Fibroblast of skin of abdomen (primary cell): ENCODE data around the gene RUFY1.
"Not testable (repeated sequence)": the region's sequence is repeated elsewhere in the genome, so short reads cannot be mapped to it uniquely, and the experiment has no call there.

Source experiments
- DNase-seq: peaks from one replicate; pipeline ENCODE4 v3.0.0-alpha.2; 2013

The RUFY1 gene

DNA sequence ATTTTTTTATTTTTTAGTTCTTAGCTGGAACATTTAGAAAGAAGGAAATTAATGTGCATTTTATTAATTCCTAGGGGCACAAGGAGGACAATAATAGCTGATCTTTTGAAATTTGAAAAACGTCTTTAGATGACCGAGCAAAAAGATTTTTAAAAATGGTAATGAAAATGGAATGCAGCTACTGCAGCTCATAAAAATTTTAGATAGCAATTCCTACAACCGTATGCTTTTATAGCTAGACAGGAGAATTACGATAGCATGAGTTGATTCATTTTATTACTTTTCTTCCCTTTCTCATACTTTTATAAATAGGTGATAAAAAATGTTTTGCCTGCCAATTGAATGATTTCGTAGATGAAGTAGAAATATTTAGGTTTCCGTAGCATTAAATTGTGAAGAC is 13.7 kb upstream of the RUFY1 start:
- no peak for DNase-seq

DNA sequence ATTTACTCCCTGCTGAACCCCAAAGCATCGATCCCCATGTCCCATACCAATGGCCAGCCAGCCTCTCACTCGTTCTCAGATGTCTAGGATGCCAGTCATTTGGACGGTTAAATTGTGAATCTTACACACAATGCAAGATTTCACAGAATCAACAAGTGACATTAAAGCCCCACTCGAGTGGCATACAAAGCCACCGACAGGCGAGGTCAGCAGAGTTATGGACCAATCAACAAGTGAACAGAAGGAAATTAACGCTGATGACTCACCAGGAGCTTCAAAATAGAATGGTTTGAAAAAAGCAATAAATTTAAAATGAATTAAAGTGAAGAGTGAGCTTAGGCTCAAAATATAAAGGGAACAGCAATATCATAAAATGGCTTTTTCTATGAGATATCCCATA is 8.2 kb upstream of the RUFY1 start:
- DNase-seq: no peak

DNA sequence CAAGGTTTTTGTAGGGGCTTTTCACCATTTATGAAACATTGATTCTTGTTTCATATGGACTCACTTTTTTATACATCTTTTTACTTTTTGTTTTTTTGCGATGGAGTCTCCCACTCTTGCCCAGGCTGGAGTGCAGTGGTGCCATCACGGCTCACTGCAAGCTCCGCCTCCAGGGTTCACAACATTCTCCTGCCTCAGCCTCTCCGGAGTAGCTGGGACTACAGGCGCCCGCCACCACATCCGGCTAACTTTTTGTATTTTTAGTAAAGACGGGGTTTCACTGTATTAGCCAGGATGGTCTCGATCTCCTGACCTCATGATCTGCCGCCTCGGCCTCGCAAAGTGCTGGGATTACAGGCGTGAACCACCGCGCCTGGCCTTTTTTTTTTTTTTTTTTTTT is 7.1 kb upstream of the RUFY1 start:
- not testable (repeated sequence) for DNase-seq

DNA sequence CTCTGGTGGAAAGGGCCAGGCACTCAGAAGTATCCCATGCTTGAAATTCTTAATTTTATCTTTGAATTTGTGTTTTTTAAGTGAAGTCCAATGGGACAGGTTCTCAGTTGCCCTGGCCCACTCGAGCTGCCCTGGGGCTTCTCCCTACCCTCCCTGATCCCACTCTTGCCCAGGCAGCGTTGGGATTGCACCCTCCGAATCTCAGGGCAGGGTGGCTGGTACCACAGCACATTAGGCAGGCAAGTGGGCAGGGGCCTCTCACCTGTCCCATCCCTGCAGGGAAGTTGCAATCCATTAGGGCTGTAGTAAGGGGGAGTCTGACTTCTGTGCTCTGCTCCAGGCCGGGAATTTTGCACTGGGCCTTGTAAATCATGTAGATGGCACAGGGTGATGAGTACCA is 2.7 kb downstream of the RUFY1 start:
- DNase-seq: no peak

DNA sequence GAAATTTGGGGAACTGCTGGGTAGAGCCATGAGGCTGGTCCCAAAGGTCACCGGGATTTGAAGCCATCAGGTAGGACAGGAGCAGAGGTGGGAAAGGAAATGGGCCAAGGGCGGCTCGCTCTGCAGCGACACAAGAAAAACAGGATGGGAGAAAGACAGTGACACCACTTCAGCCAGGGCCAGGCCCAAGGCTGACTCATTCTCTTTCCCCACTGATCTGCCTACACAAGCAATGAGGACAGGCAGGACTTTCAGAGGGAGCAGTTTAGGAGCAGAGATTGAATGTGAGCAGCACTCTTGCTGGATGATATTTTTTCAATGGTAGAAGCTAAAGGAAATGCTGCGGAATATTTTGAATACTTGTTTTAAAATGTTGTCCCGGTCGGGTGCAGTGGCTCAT is 3.5 kb downstream of the RUFY1 start:
- DNase-seq: peak; percentile 38

DNA sequence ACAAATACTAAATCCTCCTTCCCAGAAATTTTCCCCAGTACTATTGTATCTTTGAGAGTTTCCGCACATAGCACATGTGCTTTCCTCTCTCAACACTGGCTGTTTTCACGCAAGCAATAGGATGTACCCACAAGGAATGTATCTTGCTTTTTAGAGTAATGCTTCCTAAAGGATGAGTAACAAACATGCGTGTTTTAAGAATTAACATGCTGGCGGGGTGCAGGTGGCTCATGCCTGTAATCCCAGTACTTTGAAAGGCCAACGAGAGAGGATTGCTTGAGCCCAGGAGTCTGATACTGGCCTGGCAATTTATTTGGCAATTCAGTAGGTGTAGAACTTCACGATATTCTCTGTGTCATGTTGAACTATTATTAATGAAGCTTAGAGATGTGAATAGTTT is 4.6 kb downstream of the RUFY1 start:
- DNase-seq: no peak

DNA sequence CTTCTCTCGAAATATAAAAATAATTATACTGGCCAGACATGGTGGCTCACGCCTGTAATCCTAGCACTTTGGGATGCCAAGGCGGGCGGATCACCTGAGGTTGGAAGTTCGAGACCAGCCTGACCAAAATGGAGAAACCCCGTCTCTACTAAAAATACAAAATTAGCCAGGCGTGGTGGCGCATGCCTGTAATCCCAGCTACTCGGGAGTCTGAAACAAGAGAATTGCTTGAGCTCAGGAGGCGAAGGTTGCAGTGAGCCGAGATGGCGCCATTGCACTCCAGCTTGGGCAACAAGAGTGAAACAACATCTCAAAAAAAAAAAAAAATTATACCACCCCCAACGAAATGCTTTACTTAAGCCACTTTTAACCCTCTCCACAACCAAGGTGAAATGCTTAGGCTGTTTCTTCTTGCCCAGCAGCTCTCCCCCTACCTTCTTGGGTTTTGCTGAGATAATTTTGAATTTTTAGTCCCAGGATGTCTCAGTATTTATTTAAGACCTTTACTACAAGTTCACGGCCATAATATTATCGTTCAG is 8.0 kb downstream of the RUFY1 start:
- not testable (repeated sequence) for DNase-seq

DNA sequence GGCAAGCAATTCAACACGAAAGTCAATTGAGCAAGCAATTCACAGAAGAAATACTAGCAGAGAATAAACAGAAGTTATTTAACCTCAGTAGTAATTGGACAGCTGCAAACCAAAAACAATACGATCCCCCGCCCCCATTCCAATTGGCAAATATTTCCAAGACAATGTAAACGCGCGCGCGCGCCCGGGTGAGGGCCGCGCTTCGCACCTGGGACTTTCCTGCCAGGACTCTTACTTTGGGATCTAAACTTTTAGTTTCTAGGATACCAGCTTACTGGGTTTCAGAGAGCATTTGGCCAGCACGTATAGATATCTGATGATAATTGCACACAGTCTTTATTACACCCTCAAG is 8.6 kb downstream of the RUFY1 start:
- DNase-seq: peak; percentile 18

DNA sequence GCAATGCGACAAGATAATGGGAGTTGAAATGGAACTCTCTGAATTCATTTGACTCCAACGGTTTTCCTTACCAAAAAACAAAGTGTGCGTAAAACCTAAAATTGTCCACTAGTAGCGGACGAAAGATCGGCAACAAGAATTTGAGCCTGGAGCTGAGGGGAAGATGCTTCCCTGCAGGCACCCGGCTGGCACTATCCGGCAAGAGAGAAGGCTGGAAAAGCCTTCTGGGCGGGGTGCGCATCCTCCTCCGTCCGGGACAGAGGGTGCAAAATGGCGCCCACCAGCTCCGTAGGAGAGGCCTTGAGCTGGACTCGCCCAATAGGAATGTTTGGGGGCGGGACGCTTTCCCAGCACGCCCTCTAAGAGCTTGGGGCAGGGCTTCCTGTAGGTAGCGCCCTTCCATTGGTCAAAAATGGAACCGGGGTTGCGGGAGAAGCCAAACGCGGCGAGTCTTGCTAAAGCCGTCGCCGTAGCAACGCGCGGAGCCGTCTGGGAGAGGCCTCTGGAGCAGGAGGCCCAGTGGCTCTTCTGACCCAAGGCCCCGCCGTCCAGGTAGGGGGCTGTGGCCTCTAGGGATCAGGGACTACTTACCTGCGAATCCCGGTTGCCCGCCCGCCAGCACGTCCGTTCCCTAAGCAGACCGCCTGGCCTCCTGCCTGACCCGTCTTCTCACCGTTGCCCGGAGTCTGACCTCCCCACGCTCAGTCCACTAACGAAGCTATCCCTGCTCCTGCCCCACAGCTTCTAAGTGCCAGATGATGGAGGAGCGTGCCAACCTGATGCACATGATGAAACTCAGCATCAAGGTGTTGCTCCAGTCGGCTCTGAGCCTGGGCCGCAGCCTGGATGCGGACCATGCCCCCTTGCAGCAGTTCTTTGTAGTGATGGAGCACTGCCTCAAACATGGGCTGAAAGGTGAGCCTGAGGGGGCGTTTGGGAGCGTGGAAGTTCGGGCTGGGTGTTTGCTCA is 9.2 kb downstream of the RUFY1 start:
- peak; percentile 99 for DNase-seq

DNA sequence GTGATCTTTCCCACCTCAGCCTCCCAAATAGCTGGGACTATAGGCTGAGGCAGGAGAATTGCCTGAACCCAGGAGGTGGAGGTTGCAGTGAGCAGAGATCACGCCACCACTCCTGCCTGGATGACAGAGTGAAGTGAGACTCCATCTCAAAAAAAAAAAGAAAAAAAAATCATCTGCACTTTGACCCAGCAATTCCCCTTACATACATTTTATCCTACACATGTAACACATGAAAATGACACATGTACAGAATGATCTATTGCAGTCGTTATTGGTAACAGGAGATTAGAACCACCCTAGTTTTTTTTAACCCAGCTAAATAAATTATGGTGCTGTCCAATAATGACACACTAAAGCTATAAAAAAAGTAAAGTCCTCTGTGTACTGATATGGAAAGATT is 14.2 kb downstream of the RUFY1 start:
- no peak for DNase-seq

DNA sequence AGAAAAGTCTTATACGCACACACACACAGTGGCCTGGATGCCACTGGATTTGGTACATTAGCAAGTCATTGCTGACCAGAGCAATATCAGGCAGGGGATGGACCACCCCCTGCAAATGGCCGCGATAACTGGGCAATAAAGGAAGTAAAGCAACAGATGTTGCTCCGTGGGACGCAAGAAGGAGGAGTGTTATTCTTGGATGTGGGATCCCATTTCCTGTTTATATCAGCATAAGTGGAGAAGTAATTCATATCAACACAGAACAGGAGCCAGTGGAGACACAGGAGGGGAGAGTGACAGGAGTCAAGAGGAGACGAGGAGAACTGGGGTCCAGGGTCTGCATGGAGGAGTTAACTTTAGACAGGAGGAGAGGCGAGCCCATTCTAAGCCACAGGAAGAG is 18.4 kb downstream of the RUFY1 start:
- no peak for DNase-seq

DNA sequence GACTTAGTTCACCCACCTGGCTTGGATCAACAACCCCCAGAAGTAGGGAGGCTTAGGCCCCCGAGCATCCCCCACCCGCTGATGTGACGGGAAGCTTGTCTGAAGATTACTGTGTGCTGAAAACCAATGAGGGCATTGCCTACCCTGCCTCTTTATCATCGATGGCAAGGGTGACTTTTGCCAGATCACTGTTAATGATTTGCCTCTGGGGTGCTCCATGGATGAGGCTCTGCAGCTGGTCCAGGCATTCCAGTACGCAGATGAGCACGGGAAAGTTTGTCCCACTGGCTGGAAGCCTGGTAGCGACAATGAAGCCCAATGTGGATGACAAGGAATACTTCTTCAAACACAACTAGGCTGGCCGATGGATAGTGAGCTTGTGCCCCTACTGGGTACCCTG is 22.0 kb downstream of the RUFY1 start:
- DNase-seq: no peak

DNA sequence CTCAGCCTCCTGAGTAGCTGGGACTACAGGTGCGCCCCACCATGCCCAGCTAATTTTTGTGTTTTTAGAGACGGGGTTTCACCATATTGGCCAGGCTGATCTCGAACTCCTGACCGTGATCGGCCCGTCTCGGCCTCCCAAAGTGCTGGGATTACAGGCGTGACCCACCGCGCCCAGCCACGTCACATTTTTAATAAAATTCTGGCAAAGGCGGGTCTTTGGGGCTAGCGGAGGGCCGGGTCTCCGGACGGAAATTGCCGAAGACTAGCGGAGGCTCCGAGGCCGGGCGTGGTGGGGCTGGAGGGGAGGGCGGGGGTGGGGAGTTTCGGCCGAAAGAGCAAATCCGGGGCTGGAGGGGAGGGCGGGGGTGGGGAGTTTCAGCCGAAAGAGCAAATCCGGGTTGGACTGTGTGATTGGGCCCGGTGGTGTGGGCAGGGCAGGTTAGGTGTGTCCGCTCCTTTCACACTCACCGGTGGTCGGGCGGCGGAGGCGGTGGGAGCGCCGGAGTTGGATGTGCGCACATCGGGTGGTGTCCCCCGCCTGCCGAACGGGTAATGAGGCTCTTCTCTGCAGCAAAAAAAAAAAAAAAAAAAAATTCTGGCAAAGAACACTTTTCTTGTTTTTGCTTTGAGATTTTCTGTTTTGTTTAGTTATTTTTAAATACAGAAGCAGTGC is 27.1 kb downstream of the RUFY1 start:
- no peak for DNase-seq

DNA sequence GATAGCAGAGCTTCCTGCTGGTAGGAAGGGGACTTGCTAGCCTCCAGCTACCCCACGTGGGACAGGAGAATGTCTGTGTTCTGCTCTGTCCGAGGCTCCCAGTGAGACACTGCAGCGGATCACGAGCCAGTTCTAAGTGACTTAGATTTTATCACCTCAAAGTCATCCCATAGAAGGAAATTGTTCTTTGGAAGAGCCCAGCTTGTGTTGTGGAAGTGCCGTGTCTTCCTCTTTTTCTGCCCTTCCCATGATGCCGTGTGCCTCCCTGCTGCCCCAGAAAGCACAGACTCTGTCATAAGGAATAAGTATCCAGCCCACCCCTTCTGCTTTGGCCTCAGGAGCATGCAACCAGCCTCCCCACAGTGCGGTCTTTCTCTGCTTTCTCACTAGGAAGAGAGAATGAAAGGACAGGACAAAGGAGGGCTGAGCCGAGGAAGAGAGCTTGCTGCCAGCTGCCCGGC is 35.6 kb downstream of the RUFY1 start:
- no peak for DNase-seq

DNA sequence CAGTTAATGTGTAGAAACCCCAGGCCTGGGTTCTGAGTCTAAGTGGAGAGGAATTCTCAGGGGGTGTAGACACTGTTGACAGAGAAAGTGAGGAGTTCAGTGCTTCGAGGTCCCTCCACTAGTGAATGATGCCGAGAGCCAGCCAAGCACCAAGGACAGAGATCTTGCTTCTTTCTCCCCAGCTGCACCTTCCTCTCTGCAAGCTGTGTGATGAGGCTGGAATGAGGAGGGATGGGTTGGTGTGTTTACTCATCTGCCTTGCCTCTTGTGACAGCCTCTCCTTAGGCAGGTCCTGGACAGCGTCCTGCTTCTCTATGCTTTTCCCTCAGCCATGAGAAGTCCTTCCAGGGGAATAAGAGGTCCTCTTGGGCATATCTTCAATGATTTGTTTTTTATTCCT is 37.8 kb downstream of the RUFY1 start:
- peak; percentile 4 for DNase-seq

DNA sequence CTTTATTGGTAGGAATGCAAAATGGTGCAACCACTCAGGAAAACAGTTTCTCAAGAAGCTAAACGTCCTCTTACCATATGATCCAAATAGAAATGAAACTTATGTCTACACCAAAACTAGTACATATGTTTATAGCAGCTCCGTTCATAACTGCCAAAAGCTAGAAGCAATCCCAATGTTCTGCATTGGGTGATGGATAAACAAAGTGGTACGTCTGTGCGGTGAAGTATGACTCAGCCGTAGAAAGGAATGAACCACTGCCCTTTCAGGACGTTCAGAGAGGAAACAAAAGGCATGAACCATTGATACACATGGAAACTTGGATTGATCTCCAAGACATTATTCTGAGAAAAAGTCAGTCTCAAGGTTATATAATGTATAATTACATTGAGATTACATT is 45.6 kb downstream of the RUFY1 start:
- DNase-seq: no peak

DNA sequence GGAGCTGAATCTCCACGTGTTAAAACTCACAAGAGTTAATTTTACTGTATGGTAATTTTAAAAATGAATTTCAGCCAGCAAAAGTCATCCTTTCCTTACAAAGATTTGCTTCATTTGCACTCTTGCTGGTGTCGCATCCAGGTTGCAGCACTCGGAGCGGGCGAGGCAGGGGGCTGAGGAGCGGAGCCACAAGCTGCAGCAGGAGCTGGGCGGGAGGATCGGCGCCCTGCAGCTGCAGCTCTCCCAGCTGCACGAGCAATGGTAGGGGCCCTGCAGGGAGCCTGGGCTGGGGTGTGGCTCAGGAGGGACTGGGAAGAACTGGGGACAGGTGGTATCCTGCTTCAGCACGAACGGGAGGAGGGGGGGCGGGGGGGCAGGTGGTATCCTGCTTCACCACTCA is 46.1 kb downstream of the RUFY1 start:
- no peak for DNase-seq

DNA sequence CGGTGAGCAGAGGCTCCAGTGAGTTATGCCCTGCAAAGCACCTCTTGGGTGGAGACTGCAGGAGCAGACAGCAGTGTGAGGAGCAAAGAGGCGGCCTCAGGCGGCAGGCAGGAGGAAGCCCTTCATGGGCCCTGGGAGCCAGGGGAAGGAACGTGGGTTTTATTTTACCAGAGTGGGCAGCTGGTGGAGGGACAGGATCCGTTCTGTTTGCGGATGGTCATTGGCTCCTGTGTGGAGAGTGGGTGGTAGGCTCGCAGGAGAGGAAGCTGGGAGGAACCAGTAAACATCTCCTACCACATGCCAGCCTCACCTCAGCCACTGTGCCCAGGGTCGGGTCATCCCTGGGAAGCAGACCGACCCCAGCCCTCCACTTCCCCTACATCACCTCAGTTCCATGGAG is 48.7 kb downstream of the RUFY1 start:
- DNase-seq: no peak

DNA sequence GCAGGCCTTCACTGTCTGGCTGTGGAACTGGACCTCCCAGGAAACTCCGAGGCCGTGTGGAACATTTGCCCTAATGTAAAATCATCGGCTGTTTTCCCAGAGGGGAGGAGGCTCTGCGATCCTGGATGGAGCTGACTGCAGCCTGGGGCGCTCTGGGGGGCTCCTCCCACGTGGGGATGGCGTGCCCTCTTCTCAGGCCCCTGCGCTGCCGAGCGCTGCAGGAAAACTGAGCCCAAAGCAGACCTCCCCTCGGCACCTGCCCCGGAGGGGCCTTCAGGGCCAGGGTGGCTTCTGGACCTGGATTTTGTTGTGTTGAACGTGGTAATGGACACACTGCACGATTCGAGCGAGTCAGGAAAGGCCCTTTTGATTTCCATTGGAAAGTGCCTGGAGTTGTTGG is 49.2 kb downstream of the RUFY1 start:
- DNase-seq: no peak

DNA sequence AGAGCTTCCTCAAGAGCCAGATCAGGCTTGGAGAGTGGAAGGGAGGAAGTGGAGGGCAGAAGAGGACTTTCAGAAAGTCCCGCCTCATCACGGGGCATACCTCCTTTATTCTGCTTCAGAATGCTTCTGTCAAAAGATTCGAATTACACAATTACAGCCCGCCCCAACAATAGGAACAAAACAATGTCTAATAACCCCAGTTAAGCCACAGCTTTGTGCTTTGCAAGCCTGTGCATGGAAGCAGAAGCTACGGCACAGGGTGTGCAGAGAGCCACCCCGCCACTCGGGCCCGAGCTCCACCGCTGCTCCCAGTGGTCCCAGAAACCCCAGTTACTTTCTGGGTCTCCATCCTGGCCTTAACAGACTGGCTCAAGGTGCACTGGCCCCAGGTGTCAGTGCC is 49.6 kb downstream of the RUFY1 start:
- DNase-seq: no peak

DNA sequence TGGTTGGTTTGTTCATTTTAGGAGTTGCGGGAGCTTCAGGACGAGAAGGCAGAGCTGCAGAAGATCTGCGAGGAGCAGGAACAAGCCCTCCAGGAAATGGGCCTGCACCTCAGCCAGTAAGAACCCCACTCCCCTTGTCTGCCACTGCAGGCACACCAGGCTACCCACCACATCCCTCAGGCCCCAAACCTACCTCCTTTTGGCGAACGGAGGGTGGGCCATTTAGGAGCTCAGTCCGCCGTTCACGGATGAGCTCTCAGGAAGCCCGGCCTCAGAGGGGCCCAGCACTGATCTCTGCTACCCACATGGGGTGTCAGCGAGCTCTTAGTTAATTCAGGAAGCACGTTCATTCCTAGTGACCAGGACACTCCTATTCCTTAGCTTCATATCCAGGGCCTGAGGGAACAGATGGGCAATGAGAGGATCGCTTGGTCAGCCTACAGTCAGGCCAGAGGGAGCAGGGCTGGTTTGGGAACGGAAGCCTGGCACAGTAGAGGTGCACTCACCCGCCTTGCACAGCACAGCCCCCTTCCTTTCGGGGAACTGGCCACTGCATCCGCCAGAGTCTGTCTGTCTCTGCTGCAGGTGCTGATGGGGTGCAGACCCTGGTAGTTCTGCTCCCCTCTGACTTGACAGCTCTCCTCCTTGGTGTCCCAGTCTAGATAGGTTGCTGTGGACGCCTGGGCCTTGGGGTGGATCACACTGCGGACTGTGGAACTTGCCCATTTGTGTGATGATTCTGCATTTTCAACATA is 51.7 kb downstream of the RUFY1 start:
- no peak for DNase-seq

DNA sequence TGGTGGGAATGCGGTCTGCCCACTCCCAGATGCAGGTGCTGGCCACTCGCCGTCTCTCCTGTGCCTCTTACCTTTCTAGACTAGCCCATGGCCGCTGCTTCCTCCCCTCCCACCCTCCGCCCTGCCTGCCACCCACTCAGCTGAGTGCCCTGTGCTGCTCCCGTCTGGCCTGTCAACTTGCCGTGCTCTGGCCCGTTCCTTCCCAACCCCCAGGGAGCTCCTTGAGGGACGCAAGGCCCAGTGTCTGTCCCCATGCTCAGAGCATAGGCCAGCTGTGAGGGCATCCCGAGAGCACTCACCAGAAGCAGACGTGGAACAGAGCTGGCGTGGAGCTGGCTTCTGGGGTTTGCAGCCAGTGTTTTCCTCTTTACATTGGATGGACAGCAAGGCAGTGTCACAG is 53.0 kb downstream of the RUFY1 start:
- DNase-seq: no peak
